MM.1S (cell line): Measurements from ENCODE around the gene ANKRD65.
A peak's percentile ranks its signal among the peaks of the same experiment; 100 is the strongest.
"Not testable (repeated sequence)": the region's sequence is repeated elsewhere in the genome, so short reads cannot be mapped to it uniquely, and the experiment has no call there.

Experiments used
- DNase-seq: peaks from one replicate; pipeline ENCODE4 v3.0.0-alpha.2; 2015
- H2AFZ ChIP-seq: fragments of 300-600 bp; sonication (generic); 2 replicates; pipeline ENCODE4 v1.6.0; 2016; ENCODE audit warnings: antibody characterized with exemption, low read length
- H3F3A ChIP-seq: fragments of 300-600 bp; sonication (generic); 2 replicates; pipeline ENCODE4 v1.6.1; 2016; ENCODE audit warnings: mild to moderate bottlenecking, antibody characterized with exemption, low read length, moderate library complexity, mixed read lengths; ENCODE audit not compliant: insufficient read depth
- H3K27ac ChIP-seq: fragments of 300-600 bp; sonication (generic); 2 replicates; pipeline ENCODE4 v1.5.1; 2016; ENCODE audit warnings: mild to moderate bottlenecking, low read length
- H3K27me3 ChIP-seq: fragments of 300-600 bp; sonication (generic); replicated peaks from 2 replicates; pipeline ENCODE4 v1.6.0; 2016; ENCODE audit warnings: low read length; ENCODE audit not compliant: insufficient read depth
- H3K36me3 ChIP-seq: fragments of 300-600 bp; sonication (generic); replicated peaks from 2 replicates; pipeline ENCODE4 v1.6.1; 2016; ENCODE audit warnings: mild to moderate bottlenecking, low read length, mixed read lengths; ENCODE audit not compliant: insufficient read depth
- H3K4me1 ChIP-seq: fragments of 300-600 bp; sonication (generic); 2 replicates; pipeline ENCODE4 v1.6.1; 2016; ENCODE audit warnings: low read length, mixed read lengths
- H3K4me2 ChIP-seq: fragments of 300-600 bp; sonication (generic); 2 replicates; pipeline ENCODE4 v1.6.0; 2016; ENCODE audit warnings: low read depth, low read length
- H3K4me3 ChIP-seq: fragments of 300-600 bp; sonication (generic); 2 replicates; pipeline ENCODE4 v1.5.1; 2016; ENCODE audit warnings: low read length, mixed read lengths
- H3K79me2 ChIP-seq: fragments of 300-600 bp; sonication (generic); 2 replicates; pipeline ENCODE4 v1.6.1; 2016; ENCODE audit warnings: mixed run types, low read length, mixed read lengths
- H3K9ac ChIP-seq: fragments of 300-600 bp; sonication (generic); 2 replicates; pipeline ENCODE4 v1.6.1; 2016; ENCODE audit warnings: low read length, mixed read lengths
- H3K9me2 ChIP-seq: fragments of 300-600 bp; sonication (generic); replicated peaks from 2 replicates; pipeline ENCODE4 v1.6.1; 2016; ENCODE audit warnings: mild to moderate bottlenecking, low read length, mixed read lengths; ENCODE audit not compliant: insufficient read depth
- H3K9me3 ChIP-seq: fragments of 300-600 bp; sonication (generic); replicated peaks from 2 replicates; pipeline ENCODE4 v1.6.1; 2016; ENCODE audit warnings: mild to moderate bottlenecking, low read length, mixed read lengths; ENCODE audit not compliant: insufficient read depth
- H4K20me1 ChIP-seq: fragments of 300-600 bp; sonication (generic); 2 replicates; pipeline ENCODE4 v1.6.1; 2016; ENCODE audit warnings: mild to moderate bottlenecking, low read length, moderate library complexity, mixed read lengths; ENCODE audit not compliant: insufficient read depth
- EZH2 ChIP-seq: fragments of 300-600 bp; sonication (generic); optimal IDR thresholded peaks from 2 replicates; pipeline ENCODE3; 2017; ENCODE audit warnings: low read depth, mild to moderate bottlenecking, antibody characterized with exemption, low read length, mixed read lengths
- EZH2phosphoT487 ChIP-seq: fragments of 300-600 bp; sonication (generic); IDR thresholded peaks from 2 replicates; pipeline ENCODE4 v1.6.1; 2018; ENCODE audit warnings: antibody characterized with exemption, low read length
- TF ChIP-seq, protein P1 (sequence below): fragments of 300-600 bp; sonication (generic); IDR thresholded peaks from 2 replicates; pipeline ENCODE4 v1.5.1; 2016; ENCODE audit warnings: antibody characterized with exemption, low read length, mixed read lengths

Gene ANKRD65

DNA sequence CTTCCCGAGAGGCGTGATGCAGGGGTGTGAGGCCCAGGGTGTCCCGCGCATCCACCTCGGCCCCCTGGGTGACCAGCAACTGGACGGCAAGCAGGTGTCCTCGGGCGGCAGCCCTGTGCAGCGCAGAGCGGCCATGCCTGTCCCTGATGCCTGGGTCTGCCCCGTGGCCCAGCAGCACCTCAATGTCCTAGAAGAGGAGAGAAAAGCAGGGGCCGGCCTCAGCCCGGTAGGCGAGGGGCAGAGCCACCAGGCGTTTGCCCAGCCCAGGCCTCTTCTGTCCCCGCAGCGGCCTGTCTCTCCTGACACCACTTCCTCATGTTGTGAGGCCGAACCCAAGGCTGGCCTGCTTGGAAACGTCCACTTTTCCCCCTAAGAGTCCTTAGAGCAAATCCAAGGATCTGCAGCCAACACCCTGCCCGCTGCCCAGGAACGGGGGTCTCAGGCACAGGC lies 1.7 kb downstream of the ANKRD65 start:
- no peak overlapping the region for H3K27ac ChIP-seq
- H3K36me3 ChIP-seq = no peaks in the 10 kb centered on the region
- H3K27me3 ChIP-seq = peaks cover 11% of the 10 kb centered on the region; the same call in 1 of the 2 replicates
- H3K4me2 ChIP-seq = no peak overlapping the region
- DNase-seq = no peak
- no peaks in the 10 kb centered on the region for H3F3A ChIP-seq
- H3K79me2 ChIP-seq = no peaks in the 10 kb centered on the region
- no peaks in the 10 kb centered on the region for H3K9me3 ChIP-seq
- no peak overlapping the region for H3K9ac ChIP-seq
- no peaks in the 10 kb centered on the region for H4K20me1 ChIP-seq
- H3K9me2 ChIP-seq = no peaks in the 10 kb centered on the region
- H3K4me3 ChIP-seq = no peak overlapping the region
- TF ChIP-seq EZH2 (no peak), EZH2phosphoT487 (no peak)
- TF ChIP-seq, protein P1, sequence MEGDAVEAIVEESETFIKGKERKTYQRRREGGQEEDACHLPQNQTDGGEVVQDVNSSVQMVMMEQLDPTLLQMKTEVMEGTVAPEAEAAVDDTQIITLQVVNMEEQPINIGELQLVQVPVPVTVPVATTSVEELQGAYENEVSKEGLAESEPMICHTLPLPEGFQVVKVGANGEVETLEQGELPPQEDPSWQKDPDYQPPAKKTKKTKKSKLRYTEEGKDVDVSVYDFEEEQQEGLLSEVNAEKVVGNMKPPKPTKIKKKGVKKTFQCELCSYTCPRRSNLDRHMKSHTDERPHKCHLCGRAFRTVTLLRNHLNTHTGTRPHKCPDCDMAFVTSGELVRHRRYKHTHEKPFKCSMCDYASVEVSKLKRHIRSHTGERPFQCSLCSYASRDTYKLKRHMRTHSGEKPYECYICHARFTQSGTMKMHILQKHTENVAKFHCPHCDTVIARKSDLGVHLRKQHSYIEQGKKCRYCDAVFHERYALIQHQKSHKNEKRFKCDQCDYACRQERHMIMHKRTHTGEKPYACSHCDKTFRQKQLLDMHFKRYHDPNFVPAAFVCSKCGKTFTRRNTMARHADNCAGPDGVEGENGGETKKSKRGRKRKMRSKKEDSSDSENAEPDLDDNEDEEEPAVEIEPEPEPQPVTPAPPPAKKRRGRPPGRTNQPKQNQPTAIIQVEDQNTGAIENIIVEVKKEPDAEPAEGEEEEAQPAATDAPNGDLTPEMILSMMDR = no peak
- no peak overlapping the region for H2AFZ ChIP-seq
- peaks cover 8% of the 10 kb centered on the region for H3K4me1 ChIP-seq

DNA sequence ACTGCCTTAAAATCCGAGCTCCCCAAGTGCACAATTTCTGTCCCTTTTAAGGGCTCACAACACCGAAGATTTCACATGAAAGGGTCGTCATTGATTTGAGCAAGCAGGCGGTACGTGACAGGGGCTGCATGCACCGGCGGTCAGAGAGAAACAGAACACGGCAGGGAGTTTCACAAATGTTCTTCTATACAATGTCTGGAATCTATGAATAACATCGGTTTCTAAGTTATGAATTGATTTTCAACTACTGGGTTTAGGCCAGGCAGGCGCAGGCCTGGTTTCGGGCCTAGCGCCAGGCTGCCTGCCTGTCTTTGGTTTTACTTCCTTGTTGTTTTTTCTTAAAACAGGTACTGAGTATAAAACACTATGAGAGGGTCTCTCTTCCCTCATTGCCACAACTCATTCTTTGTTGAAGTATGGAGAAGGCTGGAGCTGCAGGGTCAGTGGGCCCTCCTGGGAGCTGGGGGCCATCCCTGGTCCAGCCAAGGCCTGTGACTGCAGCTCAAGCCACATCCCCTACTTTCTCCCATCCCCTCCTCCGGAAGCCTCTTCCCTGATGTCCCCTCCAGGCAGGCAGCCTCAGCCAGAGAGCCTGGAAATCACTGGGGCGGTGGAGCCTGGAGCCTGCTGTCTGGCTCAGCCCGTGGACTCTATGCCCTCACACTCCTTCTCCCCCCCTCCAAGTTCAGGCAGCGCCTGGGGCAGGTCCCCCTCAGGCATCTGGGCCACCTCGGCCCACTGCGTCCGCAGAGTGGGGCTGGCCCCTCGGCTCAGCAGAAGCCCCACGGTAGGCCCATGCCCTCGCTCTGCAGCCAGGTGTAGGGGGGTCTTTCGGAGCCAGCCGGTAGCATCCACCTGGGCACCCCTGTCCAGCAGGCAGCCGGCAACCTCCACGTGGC lies 2.4 kb downstream of the ANKRD65 start:
- Histone ChIP-seq H3K4me3 (no peak overlapping the region), H3K36me3 (no peaks in the 10 kb centered on the region), H3K4me2 (no peak overlapping the region), H3K27ac (no peak overlapping the region), H3F3A (no peaks in the 10 kb centered on the region), H4K20me1 (no peaks in the 10 kb centered on the region), H3K9ac (no peak overlapping the region), H2AFZ (no peak overlapping the region), H3K27me3 (peaks cover 11% of the 10 kb centered on the region; the same call in 1 of the 2 replicates), H3K9me2 (no peaks in the 10 kb centered on the region), H3K9me3 (no peaks in the 10 kb centered on the region), H3K79me2 (no peaks in the 10 kb centered on the region), H3K4me1 (peaks cover 8% of the 10 kb centered on the region)
- TF ChIP-seq, protein P1 = no peak
- no peak for TF ChIP-seq EZH2phosphoT487
- TF ChIP-seq EZH2 = no peak
- DNase-seq = no peak

DNA sequence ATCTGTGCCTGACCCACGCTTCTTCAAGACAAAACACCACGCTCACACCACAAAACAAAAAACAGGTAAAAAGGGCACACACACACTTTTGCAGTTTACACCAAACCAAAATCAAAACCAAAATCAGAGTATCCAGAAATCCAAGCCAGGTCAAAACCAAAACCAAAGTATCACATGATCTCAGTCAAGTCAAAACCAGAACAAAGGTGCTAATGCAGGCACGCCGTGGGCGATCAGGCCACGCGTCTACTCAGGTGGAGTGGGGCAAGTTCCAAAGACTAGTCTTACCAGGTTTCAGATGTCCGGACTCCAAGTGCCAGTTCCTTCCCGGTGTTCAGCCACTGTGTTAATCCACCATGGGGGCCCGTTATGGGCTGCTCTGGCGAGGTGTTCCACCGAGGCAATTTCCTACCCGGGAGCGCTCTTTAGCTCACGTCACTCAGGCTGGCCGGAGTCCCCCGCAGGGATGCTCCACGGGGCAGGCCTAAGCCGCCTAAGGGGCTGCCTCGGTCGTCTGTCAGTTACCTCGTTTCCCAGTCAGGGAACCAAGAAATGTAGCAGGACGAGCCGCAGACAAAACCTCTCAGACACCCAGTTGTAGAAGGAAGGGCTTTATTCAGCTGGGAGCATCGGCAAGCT lies 3.1 kb downstream of the ANKRD65 start:
- H3K9ac ChIP-seq, H3K36me3 ChIP-seq, H3K79me2 ChIP-seq, H3K27me3 ChIP-seq, H3K4me1 ChIP-seq, H3F3A ChIP-seq, H4K20me1 ChIP-seq, H3K9me2 ChIP-seq, H3K9me3 ChIP-seq: not testable (repeated sequence)
- Histone ChIP-seq H3K27ac (peak overlapping the region; percentile 0; the same call in 1 of the 2 replicates), H3K4me2 (peak overlapping the region; percentile 39; the same call in 1 of the 2 replicates), H2AFZ (peak overlapping the region; percentile 60), H3K4me3 (peak overlapping the region; percentile 30)
- peak; percentile 51 for DNase-seq

DNA sequence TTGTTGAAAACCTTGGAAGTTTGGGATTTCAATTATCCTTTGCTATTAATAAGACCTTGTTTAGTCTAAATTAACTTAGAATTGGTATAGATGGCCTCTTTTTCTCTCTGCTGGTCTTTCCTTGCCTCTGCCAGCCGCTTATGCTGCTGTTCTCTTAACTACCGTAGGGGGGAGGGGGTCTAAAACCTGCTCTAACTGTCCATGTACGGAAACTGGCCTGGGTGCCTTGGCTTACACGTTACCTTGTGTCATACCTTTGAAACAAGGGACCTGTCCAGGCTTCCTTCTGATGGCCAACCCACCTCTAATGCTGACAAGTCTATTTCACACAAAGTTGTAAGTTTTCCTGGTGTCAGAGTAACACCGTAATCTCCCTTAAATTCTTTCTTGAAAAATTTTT lies 3.7 kb downstream of the ANKRD65 start:
- DNase-seq = peak; percentile 64
- not testable (repeated sequence) for H4K20me1 ChIP-seq, H3K36me3 ChIP-seq, H3K9me2 ChIP-seq, H3K27me3 ChIP-seq, H3K4me1 ChIP-seq, H3K9me3 ChIP-seq, H3K9ac ChIP-seq, H3F3A ChIP-seq, H3K79me2 ChIP-seq
- TF ChIP-seq, protein P1 = peak; percentile 12; the same call in 1 of the 2 replicates
- peak overlapping the region; percentile 60 for H2AFZ ChIP-seq
- peak overlapping the region; percentile 0; the same call in 1 of the 2 replicates for H3K27ac ChIP-seq
- H3K4me2 ChIP-seq = peak overlapping the region; percentile 39; the same call in 1 of the 2 replicates
- peak overlapping the region; percentile 30 for H3K4me3 ChIP-seq
